Measurements from ENCODE around the gene SLC12A8. TPM values are rescaled to one million over a fixed set of nuclear protein-coding genes. Genes with fewer than 3 reads are reported as not detected.

Gene SLC12A8
- polyA plus RNA-seq, 4 donors, result 5.3 to 7.9 (median 6.0) TPM

- DNase-seq (ENCODE audit: low read depth in 4 of 4, low spot score in 2 of 4), result no peak
Measured at GRCh38 chr3:125189378-125190165, 23.0 kb downstream of the SLC12A8 start.

GRCh38 chr3:125188955-125189354 is 23.6 kb downstream of the SLC12A8 start:
- no peak for DNase-seq (ENCODE audit: low read depth in 4 of 4, low spot score in 2 of 4)

DNA sequence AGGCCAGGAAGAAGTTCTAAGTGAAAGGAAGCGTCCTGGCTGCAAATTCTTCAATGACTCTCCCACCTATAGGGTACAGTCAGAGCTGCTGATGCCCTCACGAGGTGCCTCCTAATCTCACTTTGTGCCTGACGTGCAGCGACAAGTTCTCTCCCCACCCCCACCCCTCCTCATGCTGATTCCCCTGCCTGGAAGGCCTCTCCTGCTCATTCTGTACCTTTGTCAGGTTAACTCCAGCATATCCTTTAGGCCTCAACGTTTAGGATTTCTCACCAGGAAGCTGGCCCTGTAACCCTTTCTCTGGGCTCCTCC is 25.0 kb downstream of the SLC12A8 start:
- DNase-seq (ENCODE audit: low read depth in 4 of 4, low spot score in 2 of 4), result no peak

DNA sequence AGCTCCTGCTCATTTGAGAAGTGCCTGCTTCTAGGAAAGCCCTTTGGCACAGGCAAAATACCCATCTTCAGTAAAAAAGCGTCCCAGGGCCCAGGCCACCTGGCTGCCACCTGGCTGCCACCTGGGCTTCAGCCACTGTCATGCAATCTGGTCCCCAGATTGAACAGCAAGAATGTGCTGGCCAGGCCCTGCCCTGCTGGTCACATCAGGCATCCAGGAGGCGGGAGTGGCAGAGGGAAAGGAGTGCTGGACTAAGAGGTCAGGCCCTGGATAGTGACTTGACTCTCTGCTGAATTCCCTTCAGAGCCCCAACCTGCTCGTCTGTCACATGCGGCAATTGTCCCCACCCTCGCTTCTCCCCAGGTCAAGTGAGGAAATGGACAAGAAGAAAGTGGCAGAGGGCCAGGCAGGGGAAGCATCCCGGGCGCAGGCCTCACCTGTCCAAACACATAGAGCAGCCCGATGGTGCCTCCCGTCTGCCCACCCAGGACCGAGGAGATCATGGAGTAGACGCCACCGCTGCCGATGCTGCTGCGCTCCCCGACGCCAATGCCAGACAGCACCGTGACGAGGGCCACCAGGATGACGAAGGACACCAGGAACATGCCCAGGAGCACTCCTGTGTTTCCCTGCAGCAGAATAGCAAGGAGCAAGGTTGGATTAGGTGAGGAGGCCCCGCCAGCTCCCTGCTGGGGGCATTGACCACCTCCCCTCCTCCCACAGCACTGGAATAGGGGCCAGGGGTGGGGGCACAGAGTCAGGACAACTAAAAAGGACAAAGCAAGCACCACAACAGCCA is 25.5 kb downstream of the SLC12A8 start:
- DNase-seq (ENCODE audit: low read depth in 4 of 4, low spot score in 2 of 4), result no peak

- DNase-seq (ENCODE audit: low read depth in 4 of 4, low spot score in 2 of 4), result peak in 1 of 4 donors; percentile 27
Measured at GRCh38 chr3:125186261-125186787, 26.2 kb downstream of the SLC12A8 start.

DNA sequence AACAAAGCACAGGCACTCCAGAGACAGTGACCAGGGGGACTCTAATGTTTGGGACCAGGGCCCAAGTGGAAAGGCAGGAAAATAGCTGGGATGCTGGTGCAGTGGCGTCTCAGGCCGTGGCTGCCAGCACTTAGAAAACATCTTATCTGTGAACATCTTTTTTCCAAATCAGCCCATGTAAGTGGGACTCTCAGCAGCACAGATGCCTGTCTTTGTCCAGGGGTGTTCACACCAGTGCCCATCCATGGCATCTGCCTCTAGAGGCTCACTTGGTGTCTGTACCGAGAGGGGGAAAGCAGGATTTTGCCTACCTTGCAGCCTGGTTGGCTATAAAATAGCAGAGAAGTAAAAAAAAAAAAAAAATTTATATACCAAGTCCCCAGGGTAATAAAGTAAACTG is 26.7 kb downstream of the SLC12A8 start:
- DNase-seq (ENCODE audit: low read depth in 4 of 4, low spot score in 2 of 4), result no peak

DNA sequence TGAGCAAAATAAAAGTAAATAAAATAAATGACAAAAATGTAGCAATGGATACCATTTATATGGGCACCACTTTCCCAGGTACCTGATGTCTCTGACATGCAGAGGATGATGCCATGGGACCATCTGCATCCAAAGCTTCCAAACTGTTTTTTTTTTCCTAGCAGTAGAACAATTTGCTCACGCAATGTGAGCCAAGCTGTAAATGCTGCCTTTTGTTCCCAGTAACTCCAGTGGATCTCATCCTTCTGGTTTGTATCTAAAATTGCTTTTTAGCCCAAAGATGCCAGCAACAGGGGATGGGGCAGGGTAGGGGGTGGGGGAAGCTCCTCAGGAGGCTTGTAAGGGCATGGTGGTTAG is 32.7 kb downstream of the SLC12A8 start:
- DNase-seq (ENCODE audit: low read depth in 4 of 4, low spot score in 2 of 4), result no peak

- no peak for DNase-seq (ENCODE audit: low read depth in 4 of 4, low spot score in 2 of 4)
Measured at GRCh38 chr3:125179143-125179883, 33.2 kb downstream of the SLC12A8 start.

DNA sequence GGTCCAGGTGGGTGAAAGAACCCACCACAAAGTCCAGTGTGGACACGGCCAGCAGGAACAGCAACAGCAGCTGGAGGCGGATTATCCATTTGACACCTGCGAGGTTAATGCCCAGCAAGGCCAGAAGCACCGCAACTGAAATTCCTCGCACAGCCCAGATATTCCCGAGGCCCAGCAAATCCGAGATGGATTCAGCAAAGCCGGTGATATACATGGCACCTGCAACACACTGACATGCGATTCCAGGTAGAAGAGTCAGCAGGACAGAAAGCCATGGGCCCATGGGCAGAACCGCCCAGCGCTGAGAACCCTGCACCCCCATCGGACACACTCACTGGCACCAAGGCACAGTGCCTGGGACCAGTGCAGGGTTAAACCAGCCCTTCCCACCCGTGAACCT is 34.8 kb downstream of the SLC12A8 start:
- DNase-seq (ENCODE audit: low read depth in 4 of 4, low spot score in 2 of 4), result no peak

- DNase-seq (ENCODE audit: low read depth in 4 of 4, low spot score in 2 of 4), result no peak
Measured at GRCh38 chr3:125175295-125176078, 37.1 kb downstream of the SLC12A8 start.

- DNase-seq (ENCODE audit: low read depth in 4 of 4, low spot score in 2 of 4), result no peak
Measured at GRCh38 chr3:125172346-125172745, 40.2 kb downstream of the SLC12A8 start.

GRCh38 chr3:125168711-125169393 is 43.7 kb downstream of the SLC12A8 start:
- DNase-seq (ENCODE audit: low read depth in 4 of 4, low spot score in 2 of 4), result no peak

DNA sequence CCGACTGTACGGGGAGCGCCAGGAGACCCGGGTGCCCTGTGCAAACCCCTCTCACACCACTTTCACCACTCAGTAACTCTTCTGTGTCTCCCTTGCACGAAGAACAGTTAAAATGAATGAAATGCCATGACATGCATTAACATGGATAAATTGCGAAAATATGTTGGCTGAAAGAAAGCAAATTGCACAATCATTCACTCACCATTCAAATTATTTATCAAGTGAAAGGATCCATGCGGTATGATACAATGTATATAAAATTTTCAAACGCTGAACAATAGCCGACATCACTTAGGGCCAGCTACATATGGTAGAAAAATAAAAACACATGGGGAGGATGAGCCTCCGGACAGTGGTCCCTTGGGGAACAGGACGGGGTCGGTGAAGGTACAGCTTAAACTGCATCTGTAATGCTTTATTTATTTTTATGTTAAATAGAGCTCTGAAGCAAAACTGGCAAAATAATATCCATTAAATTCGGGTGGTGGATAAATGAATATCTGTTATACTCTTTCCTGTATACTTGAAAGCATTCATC is 45.9 kb downstream of the SLC12A8 start:
- no peak for DNase-seq (ENCODE audit: low read depth in 4 of 4, low spot score in 2 of 4)

GRCh38 chr3:125165948-125166553 is 46.5 kb downstream of the SLC12A8 start:
- DNase-seq (ENCODE audit: low read depth in 4 of 4, low spot score in 2 of 4), result no peak

GRCh38 chr3:125165189-125165947 is 47.2 kb downstream of the SLC12A8 start:
- no peak for DNase-seq (ENCODE audit: low read depth in 4 of 4, low spot score in 2 of 4)

GRCh38 chr3:125163739-125164601 is 48.6 kb downstream of the SLC12A8 start:
- DNase-seq (ENCODE audit: low read depth in 4 of 4, low spot score in 2 of 4), result no peak

- DNase-seq (ENCODE audit: low read depth in 4 of 4, low spot score in 2 of 4), result no peak
Measured at GRCh38 chr3:125161607-125162219, 50.8 kb downstream of the SLC12A8 start.

Measured in left renal cortex interstitium (tissue), 4 donors.